ENCODE data around the gene TPST1. TPM values are rescaled to one million over a fixed set of nuclear protein-coding genes. Genes with fewer than 3 reads are reported as not detected.
"Not testable (repeated sequence)": the region's sequence is repeated elsewhere in the genome, so short reads cannot be mapped to it uniquely, and the experiment has no call there.

The TPST1 gene
- total RNA-seq, 4 donors from 2014 or later: 21.0 to 97.0 (median 34.8) TPM

- Histone ChIP-seq H3K36me3 (no peaks in the 10 kb centered on the region), H3K4me3 (no peak overlapping the region), H3K27ac (no peak overlapping the region), H3K27me3 (no peaks in the 10 kb centered on the region), H3K9me3 (no peaks in the 10 kb centered on the region), H3K4me1 (peaks cover 0 to 5% of the 10 kb centered on the region in 2 donors)
- TF ChIP-seq POLR2A (IDR thresholded peaks at IDR 0.05) (no peak), CTCF (IDR thresholded peaks at IDR 0.05) (no peak)
- intact Hi-C loops (cut with DNase I; ENCODE audit: low total_unique reads): no loop called here
- no peak for DNase-seq
These were observed 151.2 kb downstream of the TPST1 start for GRCh38 chr7:66356277-66356721.

DNA sequence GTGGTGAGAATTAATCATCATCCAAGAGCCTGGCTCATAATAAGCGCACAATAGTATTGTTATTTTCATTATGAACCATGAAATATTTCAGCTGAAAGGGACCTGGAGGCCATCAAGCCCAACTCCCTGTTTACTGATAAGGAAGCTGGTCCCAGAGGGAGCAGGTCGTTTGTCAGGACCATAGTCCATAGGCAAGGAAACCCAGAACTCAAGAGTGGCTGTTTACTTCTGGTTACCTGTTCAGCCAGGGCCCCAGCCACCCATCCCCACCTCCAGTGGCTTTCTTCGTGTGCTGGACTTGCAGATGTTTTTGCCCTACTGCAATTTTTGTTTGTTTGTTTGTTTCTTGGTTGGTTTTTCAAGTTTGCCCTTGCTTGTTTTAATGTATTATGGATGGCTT is 152.0 kb downstream of the TPST1 start:
- Histone ChIP-seq H3K4me1 (peaks cover 0 to 5% of the 10 kb centered on the region in 2 donors), H3K27ac (no peak overlapping the region), H3K27me3 (no peaks in the 10 kb centered on the region), H3K4me3 (no peak overlapping the region), H3K36me3 (no peaks in the 10 kb centered on the region), H3K9me3 (no peaks in the 10 kb centered on the region)
- no peak for TF ChIP-seq POLR2A (IDR thresholded peaks at IDR 0.05)
- TF ChIP-seq CTCF (IDR thresholded peaks at IDR 0.05): no peak
- no peak for DNase-seq
- intact Hi-C loops (cut with DNase I; ENCODE audit: low total_unique reads): no loop called here

GRCh38 chr7:66359656-66360211 is 154.6 kb downstream of the TPST1 start:
- Histone ChIP-seq H3K4me1 (peaks cover 0 to 5% of the 10 kb centered on the region in 2 donors), H3K9me3 (no peaks in the 10 kb centered on the region), H3K27me3 (no peaks in the 10 kb centered on the region), H3K4me3 (no peak overlapping the region), H3K27ac (no peak overlapping the region), H3K36me3 (no peaks in the 10 kb centered on the region)
- intact Hi-C loops (cut with DNase I; ENCODE audit: low total_unique reads): no loop called here
- TF ChIP-seq POLR2A (IDR thresholded peaks at IDR 0.05) (no peak), CTCF (IDR thresholded peaks at IDR 0.05) (no peak)
- DNase-seq: peak in 1 of 2 donors; percentile 33

DNA sequence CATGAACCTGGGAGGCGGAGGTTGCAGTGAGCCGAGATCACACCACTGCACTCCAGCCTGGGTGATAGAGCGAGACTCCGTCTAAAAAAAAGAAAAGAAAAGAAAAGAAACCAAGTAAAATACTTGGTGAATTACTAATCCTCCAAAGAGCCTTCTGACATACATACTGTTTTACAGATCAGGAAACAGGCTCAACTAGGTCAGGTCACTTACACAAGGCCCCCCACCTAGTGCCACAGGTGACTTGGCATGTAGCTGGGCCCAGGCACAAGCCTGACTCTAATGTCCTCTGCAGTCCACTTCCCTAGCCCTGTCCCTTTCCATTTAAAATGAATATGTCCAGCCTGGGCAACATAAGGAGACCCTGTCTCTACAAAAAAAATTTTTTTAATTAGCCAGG is 157.0 kb downstream of the TPST1 start:
- Histone ChIP-seq H3K4me1 (peaks cover 0 to 5% of the 10 kb centered on the region in 2 donors), H3K27ac (no peak overlapping the region), H3K4me3 (no peak overlapping the region), H3K27me3 (no peaks in the 10 kb centered on the region), H3K36me3 (no peaks in the 10 kb centered on the region), H3K9me3 (no peaks in the 10 kb centered on the region)
- no peak for DNase-seq
- TF ChIP-seq CTCF (IDR thresholded peaks at IDR 0.05) (no peak), POLR2A (IDR thresholded peaks at IDR 0.05) (no peak)
- intact Hi-C loops (cut with DNase I; ENCODE audit: low total_unique reads): no loop called here

- Histone ChIP-seq H3K4me1 (peaks cover 0 to 5% of the 10 kb centered on the region in 2 donors), H3K27ac (no peak overlapping the region), H3K27me3 (no peaks in the 10 kb centered on the region), H3K4me3 (no peak overlapping the region), H3K9me3 (no peaks in the 10 kb centered on the region), H3K36me3 (no peaks in the 10 kb centered on the region)
- no peak for TF ChIP-seq POLR2A (IDR thresholded peaks at IDR 0.05)
- no peak for TF ChIP-seq CTCF (IDR thresholded peaks at IDR 0.05)
- intact Hi-C loops (cut with DNase I; ENCODE audit: low total_unique reads): no loop called here
- no peak for DNase-seq
These were observed 158.5 kb downstream of the TPST1 start for GRCh38 chr7:66363635-66364034.

GRCh38 chr7:66365031-66365430 is 159.9 kb downstream of the TPST1 start:
- H3K9me3 ChIP-seq; H3K4me1 ChIP-seq; H3K36me3 ChIP-seq; H3K27ac ChIP-seq; H3K4me3 ChIP-seq; intact Hi-C loops (cut with DNase I; ENCODE audit: low total_unique reads); H3K27me3 ChIP-seq; DNase-seq: not testable (repeated sequence)
